SK-N-SH (cell line): Measurements from ENCODE around the gene FRMD5. TPM values are rescaled to one million over a fixed set of nuclear protein-coding genes. Genes with fewer than 3 reads are reported as not detected.

Experiments used
- CTCF ChIA-PET: fragments of 300-600, 350-600 bp; formaldehyde crosslinking; extraction: SDS; loops from one replicate; lab custom pipeline; 2021; lab: Yijun Ruan, JAX
- POLR2A ChIA-PET: fragments of 350-600 bp; sonication (Branson Sonifier 250); formaldehyde crosslinking; extraction: SDS; loops from one replicate; lab custom pipeline; 2020; ENCODE audit warnings: antibody characterized with exemption, inconsistent platforms; lab: Yijun Ruan, JAX
- DNase-seq: peaks from one replicate; pipeline ENCODE4 v3.0.0; 2012
- H2AFZ ChIP-seq: fragments of 200-600 bp; sonication (generic); 2 replicates; pipeline ENCODE4 v1.8.1; 2016; ENCODE audit warnings: antibody characterized with exemption, mild to moderate bottlenecking, low read depth
- H3F3A ChIP-seq: fragments of 200-600 bp; sonication (generic); replicated peaks from 2 replicates; pipeline ENCODE3; 2016; ENCODE audit warnings: antibody characterized with exemption, mild to moderate bottlenecking; ENCODE audit not compliant: insufficient read depth
- H3K27ac ChIP-seq, 2 experiments: fragments of 200-500 bp in 1 of 2; fragments of 200-600 bp in 1 of 2; sonication (Bioruptor generic) in 1 of 2; sonication (generic), shearing (Covaris generic) in 1 of 2; 2 replicates each; pipeline versions ENCODE4 v1.5.1 to v1.6.1; 2014 to 2016; ENCODE audit warnings: low read depth in 2 of 2, inconsistent platforms in 1 of 2, low read length in 1 of 2, mild to moderate bottlenecking in 1 of 2, mixed read lengths in 1 of 2
- H3K27me3 ChIP-seq: fragments of 200-600 bp; sonication (generic), shearing (Covaris generic); 2 replicates; pipeline ENCODE4 v1.6.1; 2016; ENCODE audit warnings: mixed run types; ENCODE audit not compliant: insufficient read depth
- H3K36me3 ChIP-seq, 2 experiments: fragments of 200-500 bp in 1 of 2; fragments of 200-600 bp in 1 of 2; sonication (Bioruptor generic) in 1 of 2; sonication (generic) in 1 of 2; replicated peaks in 1 of 2; 2 replicates each; pipeline versions ENCODE3 to v1.5.1; 2014 to 2016; ENCODE audit warnings: low read length in 1 of 2, mild to moderate bottlenecking in 1 of 2; ENCODE audit not compliant: insufficient read depth in 2 of 2, control insufficient read depth in 1 of 2
- H3K4me1 ChIP-seq, 2 experiments: fragments of 200-500 bp in 1 of 2; fragments of 200-600 bp in 1 of 2; sonication (Bioruptor generic) in 1 of 2; sonication (generic), shearing (Covaris generic) in 1 of 2; 2 replicates each; pipeline versions ENCODE4 v1.5.1 to v1.6.1; 2014 to 2016; ENCODE audit warnings: low read depth in 1 of 2, low read length in 1 of 2, mixed run types in 1 of 2; ENCODE audit not compliant: insufficient read depth in 2 of 2, control insufficient read depth in 1 of 2
- H3K4me2 ChIP-seq: fragments of 200-600 bp; sonication (generic), shearing (Covaris generic); 2 replicates; pipeline ENCODE4 v1.6.1; 2017; ENCODE audit warnings: mixed run types
- H3K4me3 ChIP-seq, 2 experiments: fragments of 200-500 bp in 1 of 2; fragments of 200-600 bp in 1 of 2; sonication (Bioruptor generic) in 1 of 2; sonication (generic), shearing (Covaris generic) in 1 of 2; 2 replicates each; pipeline versions ENCODE4 v1.5.1 to v1.8.1; 2014 to 2016; ENCODE audit warnings: low read depth in 2 of 2, inconsistent platforms in 1 of 2, low read length in 1 of 2, mild to moderate bottlenecking in 1 of 2, mixed read lengths in 1 of 2, moderate library complexity in 1 of 2
- H3K79me2 ChIP-seq: fragments of 200-600 bp; sonication (generic); 2 replicates; pipeline ENCODE4 v1.8.1; 2017; ENCODE audit warnings: mild to moderate bottlenecking; ENCODE audit not compliant: insufficient read depth
- H3K9ac ChIP-seq: fragments of 200-600 bp; sonication (generic); 2 replicates; pipeline ENCODE4 v1.6.1; 2017; ENCODE audit warnings: mixed run types
- H3K9me2 ChIP-seq: fragments of 200-600 bp; sonication (generic); 2 replicates; pipeline ENCODE4 v1.6.1; 2017; ENCODE audit warnings: mixed run types
- H3K9me3 ChIP-seq: fragments of 200-600 bp; sonication (generic); 2 replicates; pipeline ENCODE4 v1.6.1; 2017; ENCODE audit warnings: mixed run types, mild to moderate bottlenecking, moderate library complexity
- H4K20me1 ChIP-seq: fragments of 200-600 bp; sonication (generic); 2 replicates; pipeline ENCODE4 v1.6.1; 2017; ENCODE audit warnings: mild to moderate bottlenecking, mixed run types; ENCODE audit not compliant: insufficient read depth
- CHD2 ChIP-seq: fragments of 150-350 bp; IDR thresholded peaks from 2 replicates; pipeline ENCODE4 v1.6.1; 2018; ENCODE audit warnings: low read length; ENCODE audit not compliant: partially characterized antibody
- CTCF ChIP-seq: fragments of 200-600 bp; sonication (generic); IDR thresholded peaks from 2 replicates; pipeline ENCODE4 v1.6.1; 2017; ENCODE audit warnings: antibody characterized with exemption, mild to moderate bottlenecking, moderate library complexity
- ELF1 ChIP-seq: IDR thresholded peaks from 2 replicates; pipeline ENCODE4 v1.4.0; 2012
- EP300 ChIP-seq, 2 experiments: IDR thresholded peaks; 2 replicates each; pipeline versions ENCODE4 v1.4.0 to v1.6.1; 2012; ENCODE audit warnings: borderline replicate concordance in 1 of 2, low read depth in 1 of 2, low read length in 1 of 2
- FOXJ3 ChIP-seq: sonication (generic); formaldehyde crosslinking; IDR thresholded peaks from 2 replicates; pipeline ENCODE4 v1.5.1; 2020; ENCODE audit warnings: mild to moderate bottlenecking, missing genetic modification reagents
- FOXM1 ChIP-seq: IDR thresholded peaks from 2 replicates; pipeline ENCODE4 v1.4.0; 2012; ENCODE audit warnings: low read depth, mild to moderate bottlenecking
- IRF3 ChIP-seq: fragments of 150-350 bp; IDR thresholded peaks from 2 replicates; pipeline ENCODE4 v1.6.1; 2016; ENCODE audit warnings: mild to moderate bottlenecking, low read depth, low read length
- JUND ChIP-seq: IDR thresholded peaks from 2 replicates; pipeline ENCODE4 v1.4.0; 2012
- MAX ChIP-seq: IDR thresholded peaks from 2 replicates; pipeline ENCODE4 v1.4.0; 2012; ENCODE audit warnings: low read depth
- MEF2A ChIP-seq: IDR thresholded peaks from 2 replicates; pipeline ENCODE4 v1.4.0; 2012; ENCODE audit warnings: low read depth, borderline replicate concordance
- MXI1 ChIP-seq: IDR thresholded peaks from 2 replicates; pipeline ENCODE4 v1.6.1; 2012; ENCODE audit warnings: mild to moderate bottlenecking, low read depth, low read length, improper control_type of control experiment
- NFIC ChIP-seq: IDR thresholded peaks from 2 replicates; pipeline ENCODE4 v1.4.0; 2012; ENCODE audit warnings: borderline replicate concordance
- NRF1 ChIP-seq: IDR thresholded peaks from 2 replicates; pipeline ENCODE4 v1.6.1; 2012; ENCODE audit warnings: low read depth, mild to moderate bottlenecking, low read length
- PBX3 ChIP-seq: IDR thresholded peaks from 2 replicates; pipeline ENCODE4; 2012
- RCOR1 ChIP-seq: fragments of 150-350 bp; IDR thresholded peaks from 2 replicates; pipeline ENCODE4 v1.6.1; 2017; ENCODE audit warnings: antibody characterized with exemption, low read length
- RFX5 ChIP-seq: IDR thresholded peaks from 2 replicates; pipeline ENCODE4 v1.6.1; 2012; ENCODE audit warnings: mild to moderate bottlenecking, improper control_type of control experiment, low read length
- SIN3A ChIP-seq: IDR thresholded peaks from 2 replicates; pipeline ENCODE4 v1.6.1; 2012; ENCODE audit warnings: low read depth, mild to moderate bottlenecking, low read length, moderate library complexity, borderline replicate concordance
- SMC3 ChIP-seq: IDR thresholded peaks from 2 replicates; pipeline ENCODE4 v1.6.1; 2012; ENCODE audit warnings: low read depth, low read length, improper control_type of control experiment
- TAF1 ChIP-seq: IDR thresholded peaks from 2 replicates; pipeline ENCODE4 v1.6.1; 2012; ENCODE audit warnings: low read depth, mild to moderate bottlenecking, low read length, moderate library complexity, borderline replicate concordance
- TEAD4 ChIP-seq: IDR thresholded peaks from 2 replicates; pipeline ENCODE4 v1.4.0; 2012; ENCODE audit warnings: mild to moderate bottlenecking, borderline replicate concordance; ENCODE audit not compliant: insufficient read depth
- ZBTB33 ChIP-seq: IDR thresholded peaks from 2 replicates; pipeline ENCODE4 v1.4.0; 2012; ENCODE audit warnings: low read depth, borderline replicate concordance
- WGBS: methylation state at CpG from one replicate; pipeline ENCODE4 v1.1.6; 2017; ENCODE audit warnings: low lambda C conversion rate; 5-methylcytosine and 5-hydroxymethylcytosine counted together
- polyA plus RNA-seq, 3 experiments: library from polyadenylated mRNA; depleted of rRNA; stranded (reverse); fragments of >200 nt; gene quantifications; 2 replicates each; pipeline ENCODE4 v1.2.3, GENCODE V29; 2012

The FRMD5 gene
- polyA plus RNA-seq, 1 of the 3 experiments (the other 2 are of a cell fraction), result 24.8 TPM

- no peaks in the 10 kb centered on the region for H3K9me2 ChIP-seq
- peaks cover 0 to 16% of the 10 kb centered on the region in 2 experiments for H3K36me3 ChIP-seq
- H3K4me2 ChIP-seq, result peak overlapping the region; percentile 37; the same call in 1 of the 2 replicates
- no peak overlapping the region for H2AFZ ChIP-seq
- no peak overlapping the region for H3K9ac ChIP-seq
- no peaks in the 10 kb centered on the region for H4K20me1 ChIP-seq
- H3K4me3 ChIP-seq, result no peak overlapping the region
- TF ChIP-seq FOXM1 (no peak), ELF1 (no peak), RCOR1 (no peak), TAF1 (no peak), JUND (no peak), EP300 (IDR thresholded peaks at IDR 0.05; ENCODE audit: borderline replicate concordance in 1 of 2, low read depth in 1 of 2, low read length in 1 of 2) (no peak), PBX3 (no peak), ZBTB33 (no peak), TEAD4 (no peak)
- TF ChIP-seq, all 33 proteins: peak for 0
- DNase-seq, result no peak
- CTCF ChIA-PET, result interaction anchor here (0.6 kb wide), 1 partner anchor 74 kb away, joined by 3 read pairs; no protein-coding TSS in a partner anchor
- H3K27me3 ChIP-seq, result no peaks in the 10 kb centered on the region
- peaks cover 65% of the 10 kb centered on the region for H3K79me2 ChIP-seq
- peaks cover 6% of the 10 kb centered on the region; the same call in 1 of the 2 replicates for H3K9me3 ChIP-seq
- POLR2A ChIA-PET, result no interaction called here
- no peak overlapping the region for H3K27ac ChIP-seq
- H3F3A ChIP-seq, result peaks cover 14% of the 10 kb centered on the region
- peaks cover 8 to 9% of the 10 kb centered on the region in 2 experiments; a peak in 3 of 4 replicates for H3K4me1 ChIP-seq
These were observed 50.1 kb downstream of the FRMD5 start for GRCh38 chr15:44144992-44145391.

- DNase-seq, result no peak
- peaks cover 65% of the 10 kb centered on the region for H3K79me2 ChIP-seq
- H3K9me2 ChIP-seq, result no peaks in the 10 kb centered on the region
- H4K20me1 ChIP-seq, result no peaks in the 10 kb centered on the region
- no peaks in the 10 kb centered on the region for H3K9me3 ChIP-seq
- H3K4me3 ChIP-seq, result no peak overlapping the region
- H3K36me3 ChIP-seq, result peaks cover 0 to 8% of the 10 kb centered on the region in 2 experiments
- no peak overlapping the region for H3K4me2 ChIP-seq
- no peak overlapping the region for H3K27ac ChIP-seq
- H3F3A ChIP-seq, result peaks cover 14% of the 10 kb centered on the region
- 97% methylated on average over 1 of the region's 1 CpG for WGBS
- H3K4me1 ChIP-seq, result peaks cover 8 to 9% of the 10 kb centered on the region in 2 experiments; a peak in 3 of 4 replicates
- POLR2A ChIA-PET, result no interaction called here
- CTCF ChIA-PET, result no interaction called here
- H3K9ac ChIP-seq, result no peak overlapping the region
- no peaks in the 10 kb centered on the region for H3K27me3 ChIP-seq
- H2AFZ ChIP-seq, result no peak overlapping the region
- no peak for TF ChIP-seq RFX5
- TF ChIP-seq ELF1, result no peak
- no peak for TF ChIP-seq CHD2
- no peak for TF ChIP-seq RCOR1
- TF ChIP-seq ZBTB33, result no peak
- no peak for TF ChIP-seq MXI1
- no peak for TF ChIP-seq IRF3
- TF ChIP-seq FOXJ3 (CRISPR knock-in tag), result no peak
- no peak for TF ChIP-seq NRF1
- no peak for TF ChIP-seq SMC3
- no peak for TF ChIP-seq SIN3A
- TF ChIP-seq CTCF, result no peak
- no peak for TF ChIP-seq MAX
- TF ChIP-seq MEF2A, result no peak
- TF ChIP-seq NFIC, result no peak
These were observed 50.9 kb downstream of the FRMD5 start for GRCh38 chr15:44144184-44144583.
